Measurements from ENCODE around the gene CHRNA1. TPM values are rescaled to one million over a fixed set of nuclear protein-coding genes. Genes with fewer than 3 reads are reported as not detected.

CHRNA1 gene
- total and polyA plus RNA-seq, 8 donors = 0.14 to 0.61 (median 0.28) TPM; not detected in 2

- Histone ChIP-seq H3K27me3 (no peaks in the 10 kb centered on the region), H3K4me1 (peaks cover 0 to 2% of the 10 kb centered on the region in 2 donors), H3K4me3 (no peak overlapping the region), H3K27ac (no peak overlapping the region), H3K36me3 (no peaks in the 10 kb centered on the region), H3K9me3 (no peaks in the 10 kb centered on the region)
- DNase-seq = no peak
- ATAC-seq = no peak
- intact Hi-C loops (cut with DNase I) = no loop called here
- TF ChIP-seq CTCF (IDR thresholded peaks at IDR 0.05) = no peak
Measured at GRCh38 chr2:174744111-174744510, 20.2 kb downstream of the CHRNA1 start.

GRCh38 chr2:174740721-174741120 lies 23.6 kb downstream of the CHRNA1 start:
- Histone ChIP-seq H3K4me1 (no peaks in the 10 kb centered on the region), H3K27me3 (no peaks in the 10 kb centered on the region), H3K9me3 (no peaks in the 10 kb centered on the region), H3K4me3 (no peak overlapping the region), H3K36me3 (no peaks in the 10 kb centered on the region), H3K27ac (no peak overlapping the region)
- TF ChIP-seq CTCF (IDR thresholded peaks at IDR 0.05) = no peak
- no peak for DNase-seq
- intact Hi-C loops (cut with DNase I) = no loop called here
- no peak for ATAC-seq

- Histone ChIP-seq H3K4me1 (no peaks in the 10 kb centered on the region), H3K4me3 (no peak overlapping the region), H3K27ac (no peak overlapping the region), H3K9me3 (no peaks in the 10 kb centered on the region), H3K27me3 (no peaks in the 10 kb centered on the region), H3K36me3 (no peaks in the 10 kb centered on the region)
- DNase-seq (no peak), ATAC-seq (no peak)
- TF ChIP-seq CTCF (IDR thresholded peaks at IDR 0.05) = no peak
- intact Hi-C loops (cut with DNase I) = no loop called here
Measured at GRCh38 chr2:174738841-174739240, 25.4 kb downstream of the CHRNA1 start.

GRCh38 chr2:174731546-174731945 lies 32.7 kb downstream of the CHRNA1 start:
- no peak overlapping the region for H3K27ac ChIP-seq
- DNase-seq (no peak), ATAC-seq (no peak)
- no peak overlapping the region for H3K4me3 ChIP-seq
- H3K27me3 ChIP-seq = peaks cover 27 to 62% of the 10 kb centered on the region in 2 donors
- intact Hi-C loops (cut with DNase I) = no loop called here
- TF ChIP-seq CTCF (IDR thresholded peaks at IDR 0.05) = no peak
- peaks cover 0 to 9% of the 10 kb centered on the region in 2 donors for H3K4me1 ChIP-seq
- H3K9me3 ChIP-seq = no peaks in the 10 kb centered on the region
- H3K36me3 ChIP-seq = no peaks in the 10 kb centered on the region

GRCh38 chr2:174730698-174731018 lies 33.6 kb downstream of the CHRNA1 start:
- Histone ChIP-seq H3K4me3 (no peak overlapping the region), H3K9me3 (no peaks in the 10 kb centered on the region), H3K36me3 (no peaks in the 10 kb centered on the region), H3K27ac (no peak overlapping the region), H3K4me1 (peaks cover 0 to 9% of the 10 kb centered on the region in 2 donors), H3K27me3 (peaks cover 27 to 70% of the 10 kb centered on the region in 2 donors)
- DNase-seq (no peak), ATAC-seq (no peak)
- no peak for TF ChIP-seq CTCF (IDR thresholded peaks at IDR 0.05)
- intact Hi-C loops (cut with DNase I) = no loop called here

Data from left lung (tissue), 10 donors.